Measurements from ENCODE around the gene CCDC13. TPM values are rescaled to one million over a fixed set of nuclear protein-coding genes. Genes with fewer than 3 reads are reported as not detected.

Gene CCDC13
- total and polyA plus RNA-seq, 4 donors = 0.42 to 2.3 (median 1.0) TPM

GRCh38 chr3:42786631-42787030 lies 13.6 kb upstream of the CCDC13 start:
- no peaks in the 10 kb centered on the region for H3K27me3 ChIP-seq (ENCODE audit: control insufficient read depth in 4 of 4, insufficient read depth in 4 of 4, low read length in 3 of 4)
- peaks cover 1 to 14% (median 6%) of the 10 kb centered on the region in 4 donors for H3K36me3 ChIP-seq (ENCODE audit: control insufficient read depth in 4 of 4, insufficient read depth in 3 of 4, low read depth in 1 of 4, low read length in 3 of 4)
- TF ChIP-seq CTCF (IDR thresholded peaks at IDR 0.05; ENCODE audit: low read depth, low read length, missing input control) (no peak), MAX (IDR thresholded peaks at IDR 0.05) (no peak), RXRA (IDR thresholded peaks at IDR 0.05) (peak in 1 of 2 donors; percentile 9), NR2F2 (IDR thresholded peaks at IDR 0.05) (no peak), FOXA1 (IDR thresholded peaks at IDR 0.05) (no peak)
- H3K4me1 ChIP-seq (ENCODE audit: control insufficient read depth in 4 of 4, insufficient read depth in 4 of 4, low read length in 3 of 4) = peaks cover 6 to 35% (median 21%) of the 10 kb centered on the region in 4 donors
- H3K27ac ChIP-seq (ENCODE audit: low read depth in 1 of 2, low read length in 2 of 2) = no peak overlapping the region
- H3K9me3 ChIP-seq (ENCODE audit: control insufficient read depth in 4 of 4, low read length in 3 of 4) = no peaks in the 10 kb centered on the region
- no peak overlapping the region for H3K4me3 ChIP-seq (ENCODE audit: low read depth in 1 of 3, low read length in 3 of 3)
- no peak for DNase-seq (ENCODE audit: low spot score)
- H3K9ac ChIP-seq (ENCODE audit: low read depth in 1 of 2, low read length in 2 of 2) = peak overlapping the region in 1 of 2 donors; percentile 14
- WGBS = 97% methylated on average over 2 of the region's 2 CpGs

- no peak for TF ChIP-seq HNF4A (conservative IDR thresholded peaks at IDR 0.05)
- peak in 1 of 2 donors; percentile 12 for TF ChIP-seq RXRA (IDR thresholded peaks at IDR 0.05)
- Histone ChIP-seq H3K27me3 (ENCODE audit: control insufficient read depth in 4 of 4, insufficient read depth in 4 of 4, low read length in 3 of 4) (no peaks in the 10 kb centered on the region), H3K9ac (ENCODE audit: low read depth in 1 of 2, low read length in 2 of 2) (peak overlapping the region in 1 of 2 donors; percentile 14), H3K4me1 (ENCODE audit: control insufficient read depth in 4 of 4, insufficient read depth in 4 of 4, low read length in 3 of 4) (peaks cover 6 to 35% (median 24%) of the 10 kb centered on the region in 4 donors), H3K9me3 (ENCODE audit: control insufficient read depth in 4 of 4, low read length in 3 of 4) (no peaks in the 10 kb centered on the region), H3K36me3 (ENCODE audit: control insufficient read depth in 4 of 4, insufficient read depth in 3 of 4, low read depth in 1 of 4, low read length in 3 of 4) (peaks cover 1 to 14% (median 6%) of the 10 kb centered on the region in 4 donors), H3K27ac (ENCODE audit: low read depth in 1 of 2, low read length in 2 of 2) (no peak overlapping the region), H3K4me3 (ENCODE audit: low read depth in 1 of 3, low read length in 3 of 3) (no peak overlapping the region)
- 28% methylated on average over 1 of the region's 1 CpG for WGBS
- DNase-seq (ENCODE audit: low spot score) = no peak
These were observed 13.2 kb upstream of the CCDC13 start for GRCh38 chr3:42786212-42786611.

- H3K4me1 ChIP-seq (ENCODE audit: control insufficient read depth in 4 of 4, insufficient read depth in 4 of 4, low read length in 3 of 4) = peaks cover 4 to 43% (median 37%) of the 10 kb centered on the region in 4 donors
These were observed 8.0 kb upstream of the CCDC13 start for GRCh38 chr3:42780892-42781700.

More at GRCh38 chr3:42780892-42781700, 8.0 kb upstream of the CCDC13 start:
- Histone ChIP-seq H3K27ac (ENCODE audit: low read depth in 1 of 2, low read length in 2 of 2) (peak overlapping the region; percentile 70 to 73), H3K36me3 (ENCODE audit: control insufficient read depth in 4 of 4, insufficient read depth in 3 of 4, low read depth in 1 of 4, low read length in 3 of 4) (peaks cover 0 to 7% (median 4%) of the 10 kb centered on the region in 4 donors), H3K27me3 (ENCODE audit: control insufficient read depth in 4 of 4, insufficient read depth in 4 of 4, low read length in 3 of 4) (no peaks in the 10 kb centered on the region), H3K9me3 (ENCODE audit: control insufficient read depth in 4 of 4, low read length in 3 of 4) (no peaks in the 10 kb centered on the region), H3K9ac (ENCODE audit: low read depth in 1 of 2, low read length in 2 of 2) (peak overlapping the region; percentile 36 to 47), H3K4me3 (ENCODE audit: low read depth in 1 of 3, low read length in 3 of 3) (no peak overlapping the region)
- whole genome bisulfite sequencing = 60% methylated on average over 11 of the region's 11 CpGs
- peak; percentile 79 for TF ChIP-seq CTCF (IDR thresholded peaks at IDR 0.05; ENCODE audit: low read depth, low read length, missing input control)
- TF ChIP-seq ATF3 (IDR thresholded peaks at IDR 0.05) = no peak
- TF ChIP-seq RAD21 (IDR thresholded peaks at IDR 0.05) = peak; percentile 83 to 84
- no peak for DNase-seq (ENCODE audit: low spot score)

All from liver (tissue), 9 donors.